Mucosa of stomach (tissue), 1 donor: ENCODE data around the gene KRTAP19-6.
"Not testable (repeated sequence)": the region's sequence is repeated elsewhere in the genome, so short reads cannot be mapped to it uniquely, and the experiment has no call there.

ENCODE experiments used
- H3K27me3 ChIP-seq: one replicate; pipeline ENCODE4 v1.7.0; 2013; ENCODE audit warnings: mild to moderate bottlenecking, low read length; ENCODE audit not compliant: control insufficient read depth, insufficient read depth
- H3K36me3 ChIP-seq: one replicate; pipeline ENCODE4 v1.7.0; 2013; ENCODE audit warnings: low read length; ENCODE audit not compliant: control insufficient read depth, insufficient read depth
- H3K4me1 ChIP-seq: one replicate; pipeline ENCODE4 v1.7.0; 2013; ENCODE audit warnings: mild to moderate bottlenecking, low read length; ENCODE audit not compliant: control insufficient read depth, insufficient read depth
- H3K4me3 ChIP-seq: one replicate; pipeline ENCODE4 v1.7.0; 2013; ENCODE audit warnings: low read length
- H3K9ac ChIP-seq: one replicate; pipeline ENCODE4 v1.7.0; 2013; ENCODE audit warnings: mild to moderate bottlenecking, low read length, moderate library complexity
- H3K9me3 ChIP-seq: one replicate; pipeline ENCODE4 v1.7.0; 2013; ENCODE audit warnings: mild to moderate bottlenecking, low read length, moderate library complexity; ENCODE audit not compliant: control insufficient read depth
- donor health status: Pancreatic carcinoma.

KRTAP19-6 gene

DNA sequence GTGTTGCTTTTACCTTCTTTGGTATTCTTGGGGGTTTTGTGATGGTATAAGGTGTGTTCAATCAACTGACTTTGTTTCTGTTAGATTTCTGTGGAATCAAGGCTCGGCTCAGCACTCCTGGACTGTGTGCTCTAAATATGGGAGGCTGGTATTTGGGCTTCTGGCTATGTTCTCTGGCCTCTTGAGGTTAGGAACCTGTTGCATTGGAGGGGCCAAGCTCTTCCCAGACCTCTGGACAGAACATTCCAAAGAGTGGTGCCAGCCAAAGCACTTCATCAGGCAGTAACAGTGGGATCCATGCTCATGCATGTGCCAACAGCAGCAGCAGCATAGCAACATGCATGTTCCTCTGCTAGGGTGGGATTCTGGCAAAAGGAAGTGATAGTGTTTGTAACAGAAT, 11.1 kb upstream of the KRTAP19-6 start:
- H3K4me1 ChIP-seq, result no peaks in the 10 kb centered on the region
- H3K9me3 ChIP-seq, result no peaks in the 10 kb centered on the region
- H3K27me3 ChIP-seq, result no peaks in the 10 kb centered on the region
- no peak overlapping the region for H3K4me3 ChIP-seq
- H3K9ac ChIP-seq, result no peak overlapping the region
- no peaks in the 10 kb centered on the region for H3K36me3 ChIP-seq

DNA sequence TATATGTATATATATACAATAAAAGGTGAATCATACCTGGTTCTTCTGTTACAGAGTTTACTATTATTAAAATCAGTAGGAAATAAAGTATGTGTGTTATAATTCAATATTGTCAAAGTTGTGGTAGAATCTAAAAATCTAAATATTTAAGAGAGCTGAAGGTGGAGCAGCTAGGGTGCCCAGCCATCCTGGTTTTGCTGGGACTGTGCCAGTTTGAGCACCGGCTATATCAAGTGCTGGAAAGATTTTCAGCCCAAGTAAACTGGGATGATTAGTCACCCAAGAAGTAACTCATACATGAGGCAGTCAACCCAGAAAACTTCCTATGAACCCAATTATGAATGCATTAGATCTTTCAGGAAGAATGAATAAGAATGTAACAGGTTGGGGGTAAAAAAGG, 22.8 kb downstream of the KRTAP19-6 start:
- H3K27me3 ChIP-seq, result no peaks in the 10 kb centered on the region
- H3K9ac ChIP-seq, result no peak overlapping the region
- no peak overlapping the region for H3K4me3 ChIP-seq
- H3K36me3 ChIP-seq, result no peaks in the 10 kb centered on the region
- H3K9me3 ChIP-seq, result no peaks in the 10 kb centered on the region
- no peaks in the 10 kb centered on the region for H3K4me1 ChIP-seq

DNA sequence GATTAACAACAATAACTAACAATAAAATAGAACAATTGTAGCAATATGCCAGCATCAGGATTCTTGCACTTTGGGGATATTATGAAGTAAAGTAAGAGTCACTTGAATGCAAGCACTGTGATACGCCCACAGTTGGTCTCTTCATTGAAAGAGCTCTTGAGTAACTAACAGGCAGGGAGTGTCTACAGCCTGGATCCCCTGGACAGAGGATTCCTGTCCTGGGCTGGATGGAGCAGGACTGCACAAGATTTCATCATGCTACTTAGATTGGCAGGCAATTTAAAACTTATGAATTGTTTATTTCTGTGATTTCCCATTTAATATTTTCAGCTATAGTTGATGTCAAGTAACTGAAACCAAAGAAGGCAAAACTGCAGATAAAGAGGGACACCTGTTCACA, 26.0 kb downstream of the KRTAP19-6 start:
- H3K9me3 ChIP-seq, result no peaks in the 10 kb centered on the region
- H3K4me3 ChIP-seq, result no peak overlapping the region
- no peaks in the 10 kb centered on the region for H3K4me1 ChIP-seq
- no peaks in the 10 kb centered on the region for H3K27me3 ChIP-seq
- H3K9ac ChIP-seq, result no peak overlapping the region
- no peaks in the 10 kb centered on the region for H3K36me3 ChIP-seq

DNA sequence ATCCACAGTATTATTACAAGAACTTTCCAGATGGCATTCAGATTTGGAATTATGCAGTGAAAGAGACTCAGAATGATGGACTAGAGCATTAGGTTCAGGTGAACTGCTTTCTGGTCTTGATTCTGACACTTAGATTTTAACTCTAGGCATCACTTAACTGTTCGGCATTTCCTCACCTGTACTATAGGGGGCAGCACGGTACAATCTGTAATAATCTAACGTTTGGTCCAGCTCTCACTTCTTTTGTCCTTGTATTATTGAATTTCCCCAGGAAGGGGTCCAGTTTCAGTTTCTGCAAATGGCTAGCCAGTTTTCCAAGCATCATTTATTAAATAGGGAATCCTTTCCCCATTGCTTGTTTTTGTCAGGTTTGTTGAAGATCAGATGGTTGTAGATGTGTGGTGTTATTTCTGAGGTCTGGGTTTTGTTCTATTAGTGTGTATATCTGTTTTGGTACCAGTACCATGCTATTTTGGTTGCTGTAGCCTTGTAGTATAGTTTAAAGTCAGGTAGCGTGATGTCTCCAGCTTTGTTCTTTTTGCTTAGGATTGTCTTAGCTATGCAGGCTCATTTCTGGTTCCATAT, 36.0 kb downstream of the KRTAP19-6 start:
- not testable (repeated sequence) for H3K36me3 ChIP-seq, H3K9me3 ChIP-seq, H3K9ac ChIP-seq, H3K4me1 ChIP-seq, H3K27me3 ChIP-seq, H3K4me3 ChIP-seq

DNA sequence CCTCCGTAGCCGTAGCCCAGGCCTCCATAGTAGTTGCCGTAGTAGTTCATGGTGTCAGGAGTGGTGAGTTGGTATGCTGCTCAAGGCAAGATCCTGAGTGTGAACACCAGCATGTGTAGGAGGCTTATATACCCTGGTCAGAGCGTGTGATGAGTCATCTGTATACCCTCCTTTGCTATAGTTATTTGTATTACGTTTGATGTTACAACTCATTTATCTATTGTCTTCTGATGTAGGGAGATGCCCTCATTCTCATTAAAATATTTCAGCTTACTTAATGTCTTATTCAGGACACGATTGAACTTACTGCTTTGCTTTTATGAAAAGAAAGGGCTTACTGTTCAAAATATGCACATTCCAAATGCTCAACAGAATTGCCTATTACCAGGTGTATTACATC, 39.6 kb downstream of the KRTAP19-6 start, which contains the start of gene KRTAP19-5:
TSS of gene KRTAP19-5 (minus strand) at position 101 of the 400 bp plus-strand sequence. CDS start at position 50, 51 bp downstream.
- Histone ChIP-seq H3K9me3 (no peaks in the 10 kb centered on the region), H3K36me3 (no peaks in the 10 kb centered on the region), H3K4me1 (no peaks in the 10 kb centered on the region), H3K9ac (no peak within 1 kb of the TSS), H3K4me3 (no peak within 1 kb of the TSS), H3K27me3 (no peaks in the 10 kb centered on the region)

DNA sequence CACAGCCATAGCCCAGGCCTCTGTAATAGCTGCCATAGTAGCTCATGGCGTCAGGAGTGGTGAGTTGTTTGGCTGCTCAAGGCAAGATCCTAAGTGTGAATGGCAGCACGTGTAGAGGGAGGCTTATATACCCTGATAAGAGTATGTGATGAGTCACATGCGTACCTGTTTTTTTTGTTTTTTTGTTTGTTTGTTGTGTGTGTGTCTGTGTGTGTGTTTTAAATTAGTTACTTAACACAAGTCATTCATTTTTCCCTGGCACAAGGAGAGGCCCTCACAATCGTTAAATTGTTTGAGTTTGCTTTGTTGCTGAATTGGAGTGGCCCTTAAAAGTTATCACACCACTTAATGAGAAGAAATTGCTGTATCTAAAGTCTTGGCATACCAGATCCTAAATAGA, 44.6 kb downstream of the KRTAP19-6 start, which contains the start of gene KRTAP19-4:
TSS of gene KRTAP19-4 (minus strand) at position 101 of the 400 bp plus-strand sequence. CDS start at position 46, 55 bp downstream.
- Histone ChIP-seq H3K4me1 (no peaks in the 10 kb centered on the region), H3K27me3 (no peaks in the 10 kb centered on the region), H3K36me3 (no peaks in the 10 kb centered on the region), H3K9me3 (no peaks in the 10 kb centered on the region), H3K4me3 (no peak within 1 kb of the TSS), H3K9ac (no peak within 1 kb of the TSS)

DNA sequence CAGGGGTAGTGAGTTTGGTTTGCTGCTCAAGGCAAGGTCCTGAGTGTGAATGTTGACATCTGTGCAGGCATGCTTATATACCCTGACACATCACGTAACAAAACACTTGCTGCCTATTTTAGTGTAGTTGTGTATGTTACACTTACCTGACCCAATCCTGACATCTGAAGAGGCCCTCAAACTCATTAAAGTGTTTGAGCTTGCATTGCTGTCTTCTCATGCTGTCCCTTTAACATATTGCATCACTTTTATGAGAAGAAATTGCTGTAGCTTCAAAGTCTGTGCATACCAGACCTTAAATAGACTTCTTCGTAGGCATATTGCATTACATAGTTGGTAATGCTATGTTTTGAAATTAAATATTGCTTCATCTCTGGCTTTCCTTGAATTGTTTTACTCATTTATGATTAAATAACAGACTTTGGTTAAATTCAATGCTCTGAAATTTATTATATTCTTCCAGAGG, 49.7 kb downstream of the KRTAP19-6 start, which contains the start of gene KRTAP19-3:
TSS of gene KRTAP19-3 (minus strand) at position 51 of the 466 bp plus-strand sequence. CDS start 56 bp downstream, outside the sequence.
- Histone ChIP-seq H3K36me3 (no peaks in the 10 kb centered on the region), H3K9ac (no peak within 1 kb of the TSS), H3K4me3 (no peak within 1 kb of the TSS), H3K4me1 (no peaks in the 10 kb centered on the region), H3K27me3 (no peaks in the 10 kb centered on the region), H3K9me3 (no peaks in the 10 kb centered on the region)
